Erythroblast (primary cell): ENCODE results near the gene LRRC3B.

Experiments
- GATA1 ChIP-seq: IDR thresholded peaks from 2 replicates; pipeline ENCODE4 v1.6.1; 2011; ENCODE audit warnings: low read depth, mild to moderate bottlenecking, control low read depth, low read length, moderate library complexity
- POLR2A ChIP-seq: IDR thresholded peaks from 2 replicates; pipeline ENCODE4 v1.6.1; 2011; ENCODE audit warnings: mild to moderate bottlenecking, low read length

DNA sequence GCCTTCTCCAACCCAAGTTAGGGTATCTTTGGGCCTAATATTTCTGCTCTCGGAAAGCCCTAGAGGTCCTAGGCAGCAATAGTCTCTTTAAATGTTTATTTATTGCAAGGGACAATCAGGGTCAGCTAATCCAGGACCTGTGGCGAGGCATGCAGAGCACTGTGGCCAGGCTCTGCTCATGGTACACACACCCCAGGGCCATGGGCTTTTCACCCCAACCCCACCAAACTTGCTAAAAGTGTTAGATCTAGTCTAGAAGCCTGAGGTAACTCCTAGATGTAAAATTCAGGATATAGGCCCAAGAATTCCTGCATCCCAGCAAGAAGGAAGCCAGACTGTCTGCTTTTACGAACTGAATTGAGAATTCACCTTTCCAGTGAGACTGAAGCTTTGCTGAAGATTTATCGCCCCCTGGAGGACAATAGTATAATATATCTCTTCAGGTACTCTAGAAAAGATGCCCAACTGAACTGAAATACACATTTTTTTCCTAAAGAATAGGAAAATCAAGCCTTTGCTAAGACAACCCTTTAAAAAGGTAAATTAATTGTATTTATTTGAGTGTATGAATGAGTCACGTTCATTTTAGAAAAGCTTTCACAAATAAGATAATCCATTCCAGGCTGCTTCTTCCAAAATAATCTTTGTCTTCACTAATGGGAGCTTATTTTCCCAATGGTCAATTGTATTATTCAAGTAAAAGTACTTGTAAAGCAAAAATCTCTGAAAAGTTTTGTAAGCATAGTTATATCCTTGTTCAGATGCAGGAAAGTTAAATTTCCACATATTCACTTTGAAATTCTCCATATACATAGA, 89.8 kb downstream of the LRRC3B start:
- no peak for TF ChIP-seq POLR2A
- no peak for TF ChIP-seq GATA1
